ENCODE results near the gene RALY. TPM values are rescaled to one million over a fixed set of nuclear protein-coding genes. Genes with fewer than 3 reads are reported as not detected.

Gene RALY
- polyA plus RNA-seq, 2 of the 4 experiments (the other 2 are of a cell fraction) = 63.4 to 102 TPM

- DNase-seq (ENCODE audit: low read depth in 1 of 2, low spot score in 1 of 2) (no peak), ATAC-seq (no peak), FAIRE-seq (no peak)
- Histone ChIP-seq H3K4me1 (no peaks in the 10 kb centered on the region), H3K27ac (no peak overlapping the region), H3K9me3 (peaks cover 6% of the 10 kb centered on the region; the same call in 1 of the 3 replicates), H3K4me2 (no peak overlapping the region), H3K4me3 (no peak overlapping the region)
- ChIA-PET POLR2A (no interaction called here), CTCF (interaction anchor here (1.0 to 1.1 kb wide), 2 partner anchors 16 to 19 kb away, joined by 3 to 4 read pairs; no protein-coding TSS in a partner anchor)
- 25% methylated on average over 3 of the region's 3 CpGs for WGBS (ENCODE audit: missing lambda C conversion rate)
- no peak for TF ChIP-seq HDAC2 (IDR thresholded peaks at IDR 0.05)
- TF ChIP-seq PHF8 (IDR thresholded peaks at IDR 0.05; ENCODE audit: borderline replicate concordance, low read depth) = no peak
- no peak for TF ChIP-seq SMC3 (IDR thresholded peaks at IDR 0.05)
- no peak for TF ChIP-seq ZC3H11A (IDR thresholded peaks at IDR 0.05)
- TF ChIP-seq CBX2 (IDR thresholded peaks at IDR 0.05; ENCODE audit: borderline replicate concordance, low read depth) = no peak
Measured at GRCh38 chr20:33963751-33964150, 30.0 kb upstream of the RALY start.

DNA sequence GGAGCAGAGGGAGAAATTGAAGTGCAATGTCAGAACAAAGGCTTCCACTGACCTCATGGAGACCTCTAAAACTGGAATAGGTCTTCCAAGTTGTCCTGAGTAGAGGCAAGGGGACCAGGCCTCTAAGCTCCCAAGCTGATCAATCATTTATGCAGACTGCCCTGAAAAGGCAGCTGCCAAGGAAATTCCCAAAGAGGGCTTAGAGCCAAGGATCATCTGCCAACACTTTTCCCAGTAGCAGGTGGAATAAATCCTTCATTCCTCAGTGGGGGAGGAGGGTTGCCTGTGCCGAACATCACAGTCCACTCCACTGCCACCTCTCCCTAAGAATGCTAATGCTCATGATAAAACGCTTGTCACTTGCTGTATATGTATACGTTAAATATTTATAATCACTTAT lies 29.3 kb upstream of the RALY start:
- no peak for TF ChIP-seq EP300 (IDR thresholded peaks at IDR 0.05)
- TF ChIP-seq KDM1A (IDR thresholded peaks at IDR 0.05; ENCODE audit: low read depth) = no peak
- TF ChIP-seq KDM5A (IDR thresholded peaks at IDR 0.05) = no peak
- no peak for TF ChIP-seq JUNB (IDR thresholded peaks at IDR 0.05)
- TF ChIP-seq, protein P1, sequence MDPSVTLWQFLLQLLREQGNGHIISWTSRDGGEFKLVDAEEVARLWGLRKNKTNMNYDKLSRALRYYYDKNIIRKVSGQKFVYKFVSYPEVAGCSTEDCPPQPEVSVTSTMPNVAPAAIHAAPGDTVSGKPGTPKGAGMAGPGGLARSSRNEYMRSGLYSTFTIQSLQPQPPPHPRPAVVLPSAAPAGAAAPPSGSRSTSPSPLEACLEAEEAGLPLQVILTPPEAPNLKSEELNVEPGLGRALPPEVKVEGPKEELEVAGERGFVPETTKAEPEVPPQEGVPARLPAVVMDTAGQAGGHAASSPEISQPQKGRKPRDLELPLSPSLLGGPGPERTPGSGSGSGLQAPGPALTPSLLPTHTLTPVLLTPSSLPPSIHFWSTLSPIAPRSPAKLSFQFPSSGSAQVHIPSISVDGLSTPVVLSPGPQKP (IDR thresholded peaks at IDR 0.05; ENCODE audit: low read depth, low read length) = no peak
- TF ChIP-seq BHLHE40 (IDR thresholded peaks at IDR 0.05; ENCODE audit: low read depth, low read length) = no peak
- TF ChIP-seq CEBPB (IDR thresholded peaks at IDR 0.05) = no peak
- no peak for TF ChIP-seq EHF (CRISPR knock-in tag; IDR thresholded peaks at IDR 0.05)
- TF ChIP-seq MYC (IDR thresholded peaks at IDR 0.05; ENCODE audit: borderline replicate concordance, low read length) = no peak
- no peak for TF ChIP-seq HOXA7 (CRISPR knock-in tag; IDR thresholded peaks at IDR 0.05)
- no peak for TF ChIP-seq CBX2 (IDR thresholded peaks at IDR 0.05; ENCODE audit: borderline replicate concordance, low read depth)
- TF ChIP-seq, protein P2, sequence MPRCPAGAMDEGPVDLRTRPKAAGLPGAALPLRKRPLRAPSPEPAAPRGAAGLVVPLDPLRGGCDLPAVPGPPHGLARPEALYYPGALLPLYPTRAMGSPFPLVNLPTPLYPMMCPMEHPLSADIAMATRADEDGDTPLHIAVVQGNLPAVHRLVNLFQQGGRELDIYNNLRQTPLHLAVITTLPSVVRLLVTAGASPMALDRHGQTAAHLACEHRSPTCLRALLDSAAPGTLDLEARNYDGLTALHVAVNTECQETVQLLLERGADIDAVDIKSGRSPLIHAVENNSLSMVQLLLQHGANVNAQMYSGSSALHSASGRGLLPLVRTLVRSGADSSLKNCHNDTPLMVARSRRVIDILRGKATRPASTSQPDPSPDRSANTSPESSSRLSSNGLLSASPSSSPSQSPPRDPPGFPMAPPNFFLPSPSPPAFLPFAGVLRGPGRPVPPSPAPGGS (IDR thresholded peaks at IDR 0.05) = no peak
- no peak for TF ChIP-seq POLR2A (IDR thresholded peaks at IDR 0.05; ENCODE audit: low read length)
- Histone ChIP-seq H3K9me3 (peaks cover 6% of the 10 kb centered on the region; the same call in 1 of the 3 replicates), H3K27ac (no peak overlapping the region), H3K4me1 (no peaks in the 10 kb centered on the region), H3K4me3 (no peak overlapping the region), H3K4me2 (no peak overlapping the region)
- FAIRE-seq (no peak), ATAC-seq (no peak), DNase-seq (ENCODE audit: low read depth in 1 of 2, low spot score in 1 of 2) (no peak)
- POLR2A ChIA-PET = no interaction called here
- CTCF ChIA-PET = no interaction called here
- WGBS (ENCODE audit: missing lambda C conversion rate) = 76% methylated on average over 3 of the region's 3 CpGs

DNA sequence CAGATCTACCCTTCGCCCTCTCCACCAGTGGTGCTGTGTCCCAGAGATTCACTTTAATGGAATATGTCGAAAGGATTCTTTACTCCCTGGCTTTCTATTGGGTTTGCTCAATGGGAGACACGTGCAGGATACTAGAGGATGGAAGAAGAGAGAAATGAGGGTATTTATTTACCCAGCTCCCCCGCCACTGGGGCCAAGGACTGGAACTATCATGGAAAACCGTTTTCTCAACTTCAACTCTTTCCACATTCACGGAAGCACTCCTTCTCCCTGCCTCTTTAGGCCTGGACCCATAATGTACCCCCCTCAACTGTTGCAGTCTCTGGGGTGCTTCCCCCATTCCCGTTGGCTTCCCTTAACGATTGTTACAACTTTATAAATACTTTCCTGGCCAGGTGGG lies 26.6 kb upstream of the RALY start:
- no peak for DNase-seq (ENCODE audit: low read depth in 1 of 2, low spot score in 1 of 2)
- 47% methylated on average over 8 of the region's 8 CpGs for WGBS (ENCODE audit: missing lambda C conversion rate)
- Histone ChIP-seq H3K4me3 (no peak overlapping the region), H3K4me2 (no peak overlapping the region), H3K27ac (no peak overlapping the region), H3K9me3 (peaks cover 6% of the 10 kb centered on the region; the same call in 2 of the 3 replicates), H3K4me1 (no peaks in the 10 kb centered on the region)
- ChIA-PET POLR2A (no interaction called here), CTCF (interaction anchor here (0.5 to 1.1 kb wide), 3 partner anchors 39 to 172 kb away, joined by 3 to 4 read pairs (median 3); no protein-coding TSS in a partner anchor)
- TF ChIP-seq CTCF (IDR thresholded peaks at IDR 0.05) (no peak), RCOR1 (IDR thresholded peaks at IDR 0.05; ENCODE audit: low read depth, low read length) (no peak), EP300 (IDR thresholded peaks at IDR 0.05) (no peak), FOSL2 (IDR thresholded peaks at IDR 0.05) (no peak), FOSL2 (CRISPR knock-in tag; IDR thresholded peaks at IDR 0.05) (no peak), GATA3 (IDR thresholded peaks at IDR 0.05; ENCODE audit: borderline replicate concordance) (no peak), NR3C1 (IDR thresholded peaks at IDR 0.05) (no peak), CBX2 (IDR thresholded peaks at IDR 0.05; ENCODE audit: borderline replicate concordance, low read depth) (no peak), ESRRA (IDR thresholded peaks at IDR 0.05; ENCODE audit: borderline replicate concordance, low read length) (no peak), POLR2A (IDR thresholded peaks at IDR 0.05; ENCODE audit: low read length) (no peak), CBX8 (IDR thresholded peaks at IDR 0.05) (no peak), CEBPB (IDR thresholded peaks at IDR 0.05) (no peak), MAZ (IDR thresholded peaks at IDR 0.05; ENCODE audit: borderline replicate concordance, low read depth, low read length) (no peak), KDM5A (IDR thresholded peaks at IDR 0.05) (no peak), RAD21 (conservative IDR thresholded peaks at IDR 0.05 in 1 of 2, IDR thresholded peaks at IDR 0.05 in 1 of 2) (no peak), PHF8 (IDR thresholded peaks at IDR 0.05; ENCODE audit: borderline replicate concordance, low read depth) (no peak), KDM1A (IDR thresholded peaks at IDR 0.05; ENCODE audit: low read depth) (no peak), EHMT2 (IDR thresholded peaks at IDR 0.05; ENCODE audit: low read depth) (no peak), SMC3 (IDR thresholded peaks at IDR 0.05) (no peak)
- TF ChIP-seq, protein P1 (IDR thresholded peaks at IDR 0.05; ENCODE audit: low read depth, low read length) = no peak
- FAIRE-seq = no peak
- no peak for ATAC-seq
